Measurements from ENCODE around the gene TNC.

GRCh38 chr9:114981063-114981462 lies 136.9 kb downstream of the TNC start:
- TF ChIP-seq, protein P1, sequence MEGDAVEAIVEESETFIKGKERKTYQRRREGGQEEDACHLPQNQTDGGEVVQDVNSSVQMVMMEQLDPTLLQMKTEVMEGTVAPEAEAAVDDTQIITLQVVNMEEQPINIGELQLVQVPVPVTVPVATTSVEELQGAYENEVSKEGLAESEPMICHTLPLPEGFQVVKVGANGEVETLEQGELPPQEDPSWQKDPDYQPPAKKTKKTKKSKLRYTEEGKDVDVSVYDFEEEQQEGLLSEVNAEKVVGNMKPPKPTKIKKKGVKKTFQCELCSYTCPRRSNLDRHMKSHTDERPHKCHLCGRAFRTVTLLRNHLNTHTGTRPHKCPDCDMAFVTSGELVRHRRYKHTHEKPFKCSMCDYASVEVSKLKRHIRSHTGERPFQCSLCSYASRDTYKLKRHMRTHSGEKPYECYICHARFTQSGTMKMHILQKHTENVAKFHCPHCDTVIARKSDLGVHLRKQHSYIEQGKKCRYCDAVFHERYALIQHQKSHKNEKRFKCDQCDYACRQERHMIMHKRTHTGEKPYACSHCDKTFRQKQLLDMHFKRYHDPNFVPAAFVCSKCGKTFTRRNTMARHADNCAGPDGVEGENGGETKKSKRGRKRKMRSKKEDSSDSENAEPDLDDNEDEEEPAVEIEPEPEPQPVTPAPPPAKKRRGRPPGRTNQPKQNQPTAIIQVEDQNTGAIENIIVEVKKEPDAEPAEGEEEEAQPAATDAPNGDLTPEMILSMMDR (IDR thresholded peaks at IDR 0.05): no peak
- no peak for TF ChIP-seq POLR2A (IDR thresholded peaks at IDR 0.05)
